Gastroesophageal sphincter (tissue), 4 donors: Measurements from ENCODE around the gene PNMA8B. TPM values are rescaled to one million over a fixed set of nuclear protein-coding genes. Genes with fewer than 3 reads are reported as not detected.

Experiments
- ATAC-seq: fragments of 150-250 bp; one replicate; pipeline ENCODE4 v1.9.1; 2016; ENCODE audit warnings: mild to moderate bottlenecking, moderate library complexity
- H3K27ac ChIP-seq, 4 donors: fragments of 200-600 bp; sonication (generic) in 3 of 4; 1 replicate in 3 of 4; 2 replicates in 1 of 4; pipeline ENCODE4 v1.5.1; 2016 to 2019
- H3K27me3 ChIP-seq: fragments of 200-600 bp; sonication (generic); one replicate; pipeline ENCODE4 v1.5.1; 2019
- H3K36me3 ChIP-seq, 2 donors: fragments of 200-600 bp; sonication (generic); one replicate each; pipeline ENCODE4 v1.5.1; 2019; ENCODE audit warnings: control low read depth in 1 of 2
- H3K4me1 ChIP-seq, 3 donors: fragments of 200-600 bp; sonication (generic); 1 replicate in 2 of 3; 2 replicates in 1 of 3; pipeline ENCODE4 v1.5.1; 2016 to 2019; ENCODE audit warnings: control low read depth in 2 of 3
- H3K4me3 ChIP-seq, 2 donors: fragments of 200-600 bp; sonication (generic); one replicate each; pipeline ENCODE4 v1.5.1; 2019; ENCODE audit warnings: mild to moderate bottlenecking in 1 of 2, moderate library complexity in 1 of 2
- H3K9me3 ChIP-seq, 3 donors: fragments of 200-600 bp; sonication (generic); one replicate each; pipeline ENCODE4 v1.5.1; 2017 to 2019; ENCODE audit warnings: control low read depth in 2 of 3
- EP300 ChIP-seq: sonication (generic); formaldehyde crosslinking; IDR thresholded peaks from one replicate; pipeline ENCODE4 v1.6.1; 2017; ENCODE audit warnings: antibody characterized with exemption, mild to moderate bottlenecking
- POLR2A ChIP-seq, 2 donors: fragments of 450-650 bp; IDR thresholded peaks; one replicate each; pipeline ENCODE4 v1.6.1; 2017; ENCODE audit warnings: antibody characterized with exemption in 2 of 2, mild to moderate bottlenecking in 2 of 2, moderate library complexity in 1 of 2
- POLR2AphosphoS5 ChIP-seq: sonication (generic); formaldehyde crosslinking; IDR thresholded peaks from one replicate; pipeline ENCODE4 v1.6.1; 2017; ENCODE audit warnings: antibody characterized with exemption
- WGBS, 2 donors: methylation state at CpG; one replicate each; pipeline ENCODE4 v1.1.5; 2018; ENCODE audit warnings: low coverage in 1 of 2; 5-methylcytosine and 5-hydroxymethylcytosine counted together
- total RNA-seq, 4 donors: library from RNA; depleted of rRNA; stranded (reverse); fragments of >200 nt; gene quantifications; one replicate each; pipeline ENCODE4 v1.1.0, GENCODE V29; 2016
- TF ChIP-seq, protein P1 (sequence below), 4 experiments: fragments of 200-600 bp in 2 of 4; fragments of 450-650 bp in 2 of 4; sonication (generic) in 1 of 4; IDR thresholded peaks; one replicate each; pipeline ENCODE4 v1.5.1; 2017 to 2019; ENCODE audit warnings: antibody characterized with exemption in 4 of 4, mild to moderate bottlenecking in 2 of 4, moderate library complexity in 2 of 4

Gene PNMA8B
- total RNA-seq, 4 donors from 2014 or later: 1.2 to 3.4 (median 1.6) TPM

DNA sequence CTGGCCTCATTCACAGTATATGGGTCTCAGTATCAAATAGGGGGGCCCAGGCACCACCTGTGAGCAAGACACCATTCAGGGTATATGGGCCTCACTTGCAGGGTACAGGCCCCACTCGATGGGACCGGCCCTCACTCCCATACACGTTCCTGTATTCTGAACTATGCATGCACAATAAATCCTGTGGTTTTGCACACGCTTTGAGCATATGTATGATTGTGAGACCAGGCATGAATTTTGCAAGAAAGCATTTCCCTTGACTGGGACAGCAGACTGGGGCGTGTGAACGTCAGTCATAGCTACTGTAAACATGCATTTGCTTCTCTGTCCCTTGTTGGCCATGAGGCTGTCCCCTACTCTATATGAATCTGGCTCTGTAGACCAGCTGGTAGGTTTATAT is 637 bp upstream of the PNMA8B start:
- H3K9me3 ChIP-seq: no peaks in the 10 kb centered on the region
- H3K36me3 ChIP-seq: no peaks in the 10 kb centered on the region
- no peak overlapping the region for H3K4me3 ChIP-seq
- no peak overlapping the region for H3K27ac ChIP-seq
- H3K4me1 ChIP-seq: peaks cover 0 to 39% (median 4%) of the 10 kb centered on the region in 3 donors
- 68% methylated on average over 6 of the region's 6 CpGs for WGBS, 2 donors
- peaks cover 45% of the 10 kb centered on the region for H3K27me3 ChIP-seq
- TF ChIP-seq EP300 (no peak), POLR2A (IDR thresholded peaks at IDR 0.05) (no peak), POLR2AphosphoS5 (no peak)
- TF ChIP-seq, protein P1, sequence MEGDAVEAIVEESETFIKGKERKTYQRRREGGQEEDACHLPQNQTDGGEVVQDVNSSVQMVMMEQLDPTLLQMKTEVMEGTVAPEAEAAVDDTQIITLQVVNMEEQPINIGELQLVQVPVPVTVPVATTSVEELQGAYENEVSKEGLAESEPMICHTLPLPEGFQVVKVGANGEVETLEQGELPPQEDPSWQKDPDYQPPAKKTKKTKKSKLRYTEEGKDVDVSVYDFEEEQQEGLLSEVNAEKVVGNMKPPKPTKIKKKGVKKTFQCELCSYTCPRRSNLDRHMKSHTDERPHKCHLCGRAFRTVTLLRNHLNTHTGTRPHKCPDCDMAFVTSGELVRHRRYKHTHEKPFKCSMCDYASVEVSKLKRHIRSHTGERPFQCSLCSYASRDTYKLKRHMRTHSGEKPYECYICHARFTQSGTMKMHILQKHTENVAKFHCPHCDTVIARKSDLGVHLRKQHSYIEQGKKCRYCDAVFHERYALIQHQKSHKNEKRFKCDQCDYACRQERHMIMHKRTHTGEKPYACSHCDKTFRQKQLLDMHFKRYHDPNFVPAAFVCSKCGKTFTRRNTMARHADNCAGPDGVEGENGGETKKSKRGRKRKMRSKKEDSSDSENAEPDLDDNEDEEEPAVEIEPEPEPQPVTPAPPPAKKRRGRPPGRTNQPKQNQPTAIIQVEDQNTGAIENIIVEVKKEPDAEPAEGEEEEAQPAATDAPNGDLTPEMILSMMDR (IDR thresholded peaks at IDR 0.05): no peak
- no peak for ATAC-seq

DNA sequence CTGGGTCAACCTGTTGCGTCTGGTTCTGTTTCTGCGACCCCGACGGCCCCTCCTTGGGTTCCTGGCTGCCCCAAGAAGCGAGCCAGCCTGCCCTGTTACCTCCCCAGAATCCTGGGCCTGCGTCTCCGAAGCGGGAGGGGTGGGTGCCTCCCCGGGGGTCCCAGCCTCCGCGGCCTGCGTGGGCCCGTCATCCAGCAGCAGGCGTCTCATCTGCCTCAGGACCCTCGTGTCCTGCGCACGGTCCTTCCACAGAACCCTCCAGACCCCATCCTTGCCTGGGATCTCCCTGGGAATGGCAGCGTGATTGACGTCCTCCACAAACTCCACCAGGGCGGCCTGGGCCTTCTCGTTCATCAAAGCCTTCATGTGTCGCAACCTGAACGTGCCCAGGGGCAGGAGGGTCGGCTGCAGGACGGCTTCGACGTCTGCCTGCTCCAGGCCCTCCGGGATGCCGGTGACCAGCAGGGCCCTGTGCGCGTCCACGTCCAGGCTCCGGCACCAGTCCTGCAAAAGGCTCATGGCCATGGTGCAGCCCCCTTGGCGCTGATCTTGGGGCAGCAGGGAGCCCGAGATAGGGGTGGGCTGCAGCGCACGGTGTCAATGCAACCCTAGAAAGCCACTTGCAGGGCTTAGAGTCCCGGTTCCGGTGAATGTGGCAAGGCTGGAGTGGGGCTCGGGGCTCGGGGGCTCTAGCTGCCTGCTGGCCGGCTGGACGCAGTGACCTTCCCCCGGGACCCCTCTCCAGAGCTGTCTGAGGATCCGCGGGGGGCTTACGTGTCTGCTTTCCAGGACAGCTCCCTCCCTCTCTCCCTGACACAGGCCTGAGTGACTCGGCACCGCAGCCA is 504 bp downstream of the PNMA8B start:
- Histone ChIP-seq H3K27ac (peak overlapping the region in 1 of 4 donors; percentile 57), H3K4me1 (peaks cover 0 to 40% (median 4%) of the 10 kb centered on the region in 3 donors), H3K36me3 (no peaks in the 10 kb centered on the region), H3K9me3 (no peaks in the 10 kb centered on the region), H3K4me3 (peak overlapping the region in 1 of 2 donors; percentile 49), H3K27me3 (peaks cover 56% of the 10 kb centered on the region)
- TF ChIP-seq EP300: no peak
- no peak for TF ChIP-seq POLR2AphosphoS5
- no peak for TF ChIP-seq POLR2A (IDR thresholded peaks at IDR 0.05)
- TF ChIP-seq, protein P1 (IDR thresholded peaks at IDR 0.05): no peak
- 80% methylated on average over 4 of the region's 49 CpGs; no CpG with 5 or more reads in 1 of the 2 donors for WGBS, 2 donors
- no peak for ATAC-seq

DNA sequence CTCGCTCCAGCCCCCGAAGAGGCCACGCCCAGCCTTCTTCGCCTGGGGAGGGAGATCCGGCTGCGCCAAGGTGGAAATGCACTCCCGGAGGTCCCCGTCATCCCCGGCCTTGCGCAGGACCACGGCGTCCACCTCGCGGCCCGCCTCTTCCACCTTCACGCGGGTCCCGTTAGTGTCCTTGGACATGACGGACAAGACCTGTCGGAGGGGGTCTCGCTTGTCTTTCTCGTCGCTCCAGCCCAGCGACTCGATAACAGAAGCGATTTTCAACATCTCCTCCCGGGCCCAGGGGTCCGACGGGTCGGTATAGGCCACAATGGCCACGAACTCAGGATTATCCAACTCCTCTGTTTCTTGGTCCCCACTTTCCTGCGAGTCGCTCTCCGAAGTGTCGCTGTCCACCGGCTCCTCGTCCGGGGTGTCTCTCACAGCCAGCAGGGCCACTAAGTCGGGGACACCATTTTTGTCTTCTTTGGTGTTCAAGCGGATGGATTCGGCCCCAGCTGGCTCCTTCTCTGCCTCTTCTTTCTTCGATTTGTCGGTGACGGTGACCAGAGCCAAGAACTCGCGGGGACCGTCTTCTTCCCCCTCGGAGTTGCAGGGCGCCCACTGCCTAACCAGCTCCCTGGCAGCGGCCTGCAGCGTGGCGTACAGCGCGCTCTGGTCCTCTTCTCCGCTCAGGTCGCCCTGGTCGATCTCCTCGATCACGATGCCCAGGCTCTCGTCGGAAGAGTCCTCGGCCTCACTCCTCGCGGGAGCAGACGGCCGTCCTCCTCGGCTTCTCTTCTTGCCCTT is 1.3 kb downstream of the PNMA8B start:
- WGBS, 2 donors: 85 to 92% methylated on average over 6 to 29 of the region's 67 CpGs
- Histone ChIP-seq H3K9me3 (no peaks in the 10 kb centered on the region), H3K27ac (no peak overlapping the region), H3K4me1 (peaks cover 0 to 48% (median 11%) of the 10 kb centered on the region in 3 donors), H3K36me3 (no peaks in the 10 kb centered on the region), H3K27me3 (peaks cover 64% of the 10 kb centered on the region), H3K4me3 (peak overlapping the region in 1 of 2 donors; percentile 57)
- TF ChIP-seq, protein P1 (IDR thresholded peaks at IDR 0.05): no peak
- no peak for TF ChIP-seq EP300
- no peak for TF ChIP-seq POLR2AphosphoS5
- TF ChIP-seq POLR2A (IDR thresholded peaks at IDR 0.05): no peak
- no peak for ATAC-seq

DNA sequence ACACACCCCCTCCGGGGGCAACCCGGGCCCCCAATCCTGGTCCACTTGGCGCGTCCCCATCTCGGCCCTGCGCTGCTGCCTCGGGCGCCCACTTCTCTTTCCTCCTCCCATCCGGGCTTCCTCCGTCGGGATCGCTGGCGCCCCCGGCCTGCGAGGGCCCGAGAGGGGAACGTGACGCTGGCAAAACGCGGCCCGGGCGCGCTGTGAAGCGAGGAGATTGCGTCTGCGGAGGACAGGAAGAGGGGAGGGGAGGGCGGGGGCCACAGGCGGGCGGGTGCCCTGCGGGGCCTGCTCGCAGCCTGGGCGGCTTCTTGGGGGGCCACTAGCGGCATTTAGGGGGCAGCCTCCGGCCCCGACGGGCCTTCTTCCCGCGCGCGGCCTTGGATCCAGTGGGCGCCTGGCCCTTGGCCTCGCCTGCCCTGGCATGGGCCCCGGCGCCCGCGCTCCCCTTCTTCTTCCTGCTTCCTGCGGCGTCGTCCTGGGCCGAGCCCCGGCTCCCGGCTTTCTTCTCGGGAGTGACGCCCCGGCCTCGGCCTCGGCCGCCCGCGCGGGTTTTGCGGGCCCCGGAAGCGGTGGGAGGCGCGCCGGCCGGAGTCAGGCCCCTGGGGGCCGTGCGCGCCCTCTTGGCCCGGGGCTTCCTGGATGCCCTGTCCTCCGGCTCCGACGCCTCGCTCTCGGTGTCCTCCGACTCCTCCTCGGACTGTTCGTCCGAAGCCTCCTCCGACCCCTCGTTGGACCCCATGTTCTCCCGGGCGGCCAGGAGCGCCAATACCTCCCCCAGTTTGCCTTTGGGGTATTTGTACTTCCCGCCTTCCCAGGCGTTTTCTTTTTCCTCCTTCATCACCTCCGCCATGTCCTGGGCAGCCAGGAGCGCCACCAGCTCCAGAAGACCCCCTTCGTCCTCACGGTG is 2.2 kb downstream of the PNMA8B start:
- H3K27me3 ChIP-seq: peaks cover 73% of the 10 kb centered on the region
- no peak for TF ChIP-seq POLR2A (IDR thresholded peaks at IDR 0.05)
- no peak for TF ChIP-seq EP300
- no peak for TF ChIP-seq POLR2AphosphoS5
- TF ChIP-seq, protein P1 (IDR thresholded peaks at IDR 0.05): no peak
- H3K36me3 ChIP-seq: no peaks in the 10 kb centered on the region
- peak overlapping the region; percentile 20 to 57 for H3K4me3 ChIP-seq
- peaks cover 0 to 55% (median 11%) of the 10 kb centered on the region in 3 donors for H3K4me1 ChIP-seq
- H3K9me3 ChIP-seq: no peaks in the 10 kb centered on the region
- 16 to 38% methylated on average over 9 to 10 of the region's 92 CpGs for WGBS, 2 donors
- ATAC-seq: peak; percentile 27
- peak overlapping the region in 2 of 4 donors; percentile 55 to 72 for H3K27ac ChIP-seq
